Measurements from ENCODE around the gene PDE4D. TPM values are rescaled to one million over a fixed set of nuclear protein-coding genes. Genes with fewer than 3 reads are reported as not detected.

PDE4D gene
- 20.3 and 22.8 TPM in 2 replicates for total RNA-seq (2012; rRNA removed)

- peak within 1 kb of the TSS; percentile 100 for H3K4me2 ChIP-seq (ENCODE audit: low read length)
- H3K9ac ChIP-seq (ENCODE audit: low read depth, low read length) = no peak within 1 kb of the TSS
- peak within 1 kb of the TSS; percentile 81 for H3K4me3 ChIP-seq (ENCODE audit: low read length)
- H3K36me3 ChIP-seq (ENCODE audit: insufficient read depth, low read length) = no peaks in the 10 kb centered on the region
- no peaks in the 10 kb centered on the region for H3K9me3 ChIP-seq (replicated peaks; ENCODE audit: low read length)
- H3K27me3 ChIP-seq (ENCODE audit: control insufficient read depth, insufficient read depth, low read length) = peaks cover 31% of the 10 kb centered on the region
- H3K4me1 ChIP-seq (ENCODE audit: control insufficient read depth, insufficient read depth, low read length) = peaks cover 10% of the 10 kb centered on the region
Observed at GRCh38 chr5:59893429-59894227, at the start of gene PDE4D. Gene PDE4D, minus strand, starts transcription at chr5:59893726.

- Histone ChIP-seq H3K27me3 (ENCODE audit: control insufficient read depth, insufficient read depth, low read length) (no peaks in the 10 kb centered on the region), H3K9me3 (replicated peaks; ENCODE audit: low read length) (no peaks in the 10 kb centered on the region), H3K4me1 (ENCODE audit: control insufficient read depth, insufficient read depth, low read length) (no peaks in the 10 kb centered on the region), H3K9ac (ENCODE audit: low read depth, low read length) (no peak overlapping the region), H3K4me3 (ENCODE audit: low read length) (no peak overlapping the region), H3K4me2 (ENCODE audit: low read length) (no peak overlapping the region), H3K36me3 (ENCODE audit: insufficient read depth, low read length) (no peaks in the 10 kb centered on the region)
Observed at GRCh38 chr5:59937633-59938032, 44.1 kb upstream of the PDE4D start.

- H3K36me3 ChIP-seq (ENCODE audit: insufficient read depth, low read length) = no peaks in the 10 kb centered on the region
- no peak overlapping the region for H3K4me2 ChIP-seq (ENCODE audit: low read length)
- no peak overlapping the region for H3K4me3 ChIP-seq (ENCODE audit: low read length)
- no peaks in the 10 kb centered on the region for H3K9me3 ChIP-seq (replicated peaks; ENCODE audit: low read length)
- no peaks in the 10 kb centered on the region for H3K27me3 ChIP-seq (ENCODE audit: control insufficient read depth, insufficient read depth, low read length)
- H3K4me1 ChIP-seq (ENCODE audit: control insufficient read depth, insufficient read depth, low read length) = no peaks in the 10 kb centered on the region
- no peak overlapping the region for H3K9ac ChIP-seq (ENCODE audit: low read depth, low read length)
Observed at GRCh38 chr5:59923465-59923864, 29.9 kb upstream of the PDE4D start.

- H3K9ac ChIP-seq (ENCODE audit: low read depth, low read length) = no peak overlapping the region
- no peaks in the 10 kb centered on the region for H3K27me3 ChIP-seq (ENCODE audit: control insufficient read depth, insufficient read depth, low read length)
- H3K4me1 ChIP-seq (ENCODE audit: control insufficient read depth, insufficient read depth, low read length) = no peaks in the 10 kb centered on the region
- H3K36me3 ChIP-seq (ENCODE audit: insufficient read depth, low read length) = no peaks in the 10 kb centered on the region
- no peaks in the 10 kb centered on the region for H3K9me3 ChIP-seq (replicated peaks; ENCODE audit: low read length)
- no peak overlapping the region for H3K4me2 ChIP-seq (ENCODE audit: low read length)
- no peak overlapping the region for H3K4me3 ChIP-seq (ENCODE audit: low read length)
Observed at GRCh38 chr5:59922220-59922619, 28.7 kb upstream of the PDE4D start.

GRCh38 chr5:59921816-59922215 lies 28.3 kb upstream of the PDE4D start:
- Histone ChIP-seq H3K9ac (ENCODE audit: low read depth, low read length) (no peak overlapping the region), H3K4me2 (ENCODE audit: low read length) (no peak overlapping the region), H3K27me3 (ENCODE audit: control insufficient read depth, insufficient read depth, low read length) (no peaks in the 10 kb centered on the region), H3K4me3 (ENCODE audit: low read length) (no peak overlapping the region), H3K4me1 (ENCODE audit: control insufficient read depth, insufficient read depth, low read length) (no peaks in the 10 kb centered on the region), H3K9me3 (replicated peaks; ENCODE audit: low read length) (no peaks in the 10 kb centered on the region), H3K36me3 (ENCODE audit: insufficient read depth, low read length) (no peaks in the 10 kb centered on the region)

GRCh38 chr5:59919484-59919883 lies 26.0 kb upstream of the PDE4D start:
- Histone ChIP-seq H3K9ac (ENCODE audit: low read depth, low read length) (no peak overlapping the region), H3K9me3 (replicated peaks; ENCODE audit: low read length) (no peaks in the 10 kb centered on the region), H3K4me1 (ENCODE audit: control insufficient read depth, insufficient read depth, low read length) (no peaks in the 10 kb centered on the region), H3K36me3 (ENCODE audit: insufficient read depth, low read length) (no peaks in the 10 kb centered on the region), H3K27me3 (ENCODE audit: control insufficient read depth, insufficient read depth, low read length) (no peaks in the 10 kb centered on the region), H3K4me3 (ENCODE audit: low read length) (no peak overlapping the region), H3K4me2 (ENCODE audit: low read length) (no peak overlapping the region)

GRCh38 chr5:59917121-59917520 lies 23.6 kb upstream of the PDE4D start:
- H3K4me2 ChIP-seq (ENCODE audit: low read length) = no peak overlapping the region
- no peaks in the 10 kb centered on the region for H3K36me3 ChIP-seq (ENCODE audit: insufficient read depth, low read length)
- H3K9ac ChIP-seq (ENCODE audit: low read depth, low read length) = no peak overlapping the region
- H3K27me3 ChIP-seq (ENCODE audit: control insufficient read depth, insufficient read depth, low read length) = no peaks in the 10 kb centered on the region
- no peaks in the 10 kb centered on the region for H3K9me3 ChIP-seq (replicated peaks; ENCODE audit: low read length)
- no peaks in the 10 kb centered on the region for H3K4me1 ChIP-seq (ENCODE audit: control insufficient read depth, insufficient read depth, low read length)
- no peak overlapping the region for H3K4me3 ChIP-seq (ENCODE audit: low read length)

- Histone ChIP-seq H3K9ac (ENCODE audit: low read depth, low read length) (no peak overlapping the region), H3K4me3 (ENCODE audit: low read length) (no peak overlapping the region), H3K9me3 (replicated peaks; ENCODE audit: low read length) (no peaks in the 10 kb centered on the region), H3K27me3 (ENCODE audit: control insufficient read depth, insufficient read depth, low read length) (peaks cover 10% of the 10 kb centered on the region), H3K4me1 (ENCODE audit: control insufficient read depth, insufficient read depth, low read length) (no peaks in the 10 kb centered on the region), H3K4me2 (ENCODE audit: low read length) (no peak overlapping the region), H3K36me3 (ENCODE audit: insufficient read depth, low read length) (no peaks in the 10 kb centered on the region)
Observed at GRCh38 chr5:59905188-59905587, 11.7 kb upstream of the PDE4D start.

GRCh38 chr5:59897075-59897474 lies 3.5 kb upstream of the PDE4D start:
- no peak overlapping the region for H3K4me2 ChIP-seq (ENCODE audit: low read length)
- H3K27me3 ChIP-seq (ENCODE audit: control insufficient read depth, insufficient read depth, low read length) = peaks cover 25% of the 10 kb centered on the region
- no peaks in the 10 kb centered on the region for H3K9me3 ChIP-seq (replicated peaks; ENCODE audit: low read length)
- no peak overlapping the region for H3K9ac ChIP-seq (ENCODE audit: low read depth, low read length)
- H3K36me3 ChIP-seq (ENCODE audit: insufficient read depth, low read length) = no peaks in the 10 kb centered on the region
- H3K4me1 ChIP-seq (ENCODE audit: control insufficient read depth, insufficient read depth, low read length) = peaks cover 10% of the 10 kb centered on the region
- no peak overlapping the region for H3K4me3 ChIP-seq (ENCODE audit: low read length)

- Histone ChIP-seq H3K4me3 (ENCODE audit: low read length) (peak overlapping the region; percentile 31), H3K27me3 (ENCODE audit: control insufficient read depth, insufficient read depth, low read length) (peaks cover 31% of the 10 kb centered on the region), H3K9me3 (replicated peaks; ENCODE audit: low read length) (no peaks in the 10 kb centered on the region), H3K4me2 (ENCODE audit: low read length) (peak overlapping the region; percentile 100), H3K9ac (ENCODE audit: low read depth, low read length) (no peak overlapping the region), H3K4me1 (ENCODE audit: control insufficient read depth, insufficient read depth, low read length) (peaks cover 10% of the 10 kb centered on the region), H3K36me3 (ENCODE audit: insufficient read depth, low read length) (no peaks in the 10 kb centered on the region)
Observed at GRCh38 chr5:59891962-59892643, 1.4 kb downstream of the PDE4D start.

GRCh38 chr5:59887274-59887673 lies 6.3 kb downstream of the PDE4D start:
- Histone ChIP-seq H3K36me3 (ENCODE audit: insufficient read depth, low read length) (no peaks in the 10 kb centered on the region), H3K9me3 (replicated peaks; ENCODE audit: low read length) (no peaks in the 10 kb centered on the region), H3K9ac (ENCODE audit: low read depth, low read length) (no peak overlapping the region), H3K4me2 (ENCODE audit: low read length) (no peak overlapping the region), H3K27me3 (ENCODE audit: control insufficient read depth, insufficient read depth, low read length) (peaks cover 8% of the 10 kb centered on the region), H3K4me3 (ENCODE audit: low read length) (no peak overlapping the region), H3K4me1 (ENCODE audit: control insufficient read depth, insufficient read depth, low read length) (no peaks in the 10 kb centered on the region)

GRCh38 chr5:59874675-59875074 lies 18.9 kb downstream of the PDE4D start:
- H3K9ac ChIP-seq (ENCODE audit: low read depth, low read length) = no peak overlapping the region
- no peaks in the 10 kb centered on the region for H3K27me3 ChIP-seq (ENCODE audit: control insufficient read depth, insufficient read depth, low read length)
- no peaks in the 10 kb centered on the region for H3K9me3 ChIP-seq (replicated peaks; ENCODE audit: low read length)
- peaks cover 45% of the 10 kb centered on the region for H3K4me1 ChIP-seq (ENCODE audit: control insufficient read depth, insufficient read depth, low read length)
- no peaks in the 10 kb centered on the region for H3K36me3 ChIP-seq (ENCODE audit: insufficient read depth, low read length)
- no peak overlapping the region for H3K4me2 ChIP-seq (ENCODE audit: low read length)
- no peak overlapping the region for H3K4me3 ChIP-seq (ENCODE audit: low read length)

Measured in skeletal muscle satellite cell (primary cell).